Panc1 (cell line): ENCODE data around the gene MYBBP1A.

Experiments used
- POLR2AphosphoS5 ChIP-seq: IDR thresholded peaks from 2 replicates; pipeline ENCODE4 v1.6.1; 2012; ENCODE audit warnings: mild to moderate bottlenecking, low read depth, low read length, moderate library complexity
- TF ChIP-seq, protein P1 (sequence below): fragments of 450-650 bp; IDR thresholded peaks from 2 replicates; pipeline ENCODE4 v1.5.1; 2017; ENCODE audit warnings: mild to moderate bottlenecking

DNA sequence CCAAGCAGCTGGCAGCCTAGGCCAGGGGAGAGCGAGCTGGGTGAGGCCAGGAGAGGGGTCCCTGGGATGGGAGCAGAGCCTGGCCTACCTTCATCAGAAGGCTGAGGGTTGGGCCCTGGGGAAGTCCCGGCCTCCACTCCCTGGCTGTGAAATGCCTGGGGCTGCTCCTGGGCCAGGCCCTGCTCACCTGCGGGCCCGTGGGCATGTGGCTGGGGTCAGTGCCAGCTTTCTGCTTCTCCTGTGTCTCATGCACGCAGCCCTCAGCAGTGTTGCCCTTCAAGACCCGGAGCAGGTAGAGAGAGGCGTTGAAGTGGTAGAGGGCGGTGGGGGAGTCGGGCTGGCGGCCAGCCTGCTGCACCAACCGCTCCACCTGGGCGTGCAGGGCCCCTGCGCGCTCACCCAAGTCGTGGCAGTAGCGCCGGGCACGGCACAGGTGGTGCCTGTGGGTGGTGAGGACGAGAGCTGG, 12.4 kb downstream of the MYBBP1A start:
- TF ChIP-seq, protein P1, sequence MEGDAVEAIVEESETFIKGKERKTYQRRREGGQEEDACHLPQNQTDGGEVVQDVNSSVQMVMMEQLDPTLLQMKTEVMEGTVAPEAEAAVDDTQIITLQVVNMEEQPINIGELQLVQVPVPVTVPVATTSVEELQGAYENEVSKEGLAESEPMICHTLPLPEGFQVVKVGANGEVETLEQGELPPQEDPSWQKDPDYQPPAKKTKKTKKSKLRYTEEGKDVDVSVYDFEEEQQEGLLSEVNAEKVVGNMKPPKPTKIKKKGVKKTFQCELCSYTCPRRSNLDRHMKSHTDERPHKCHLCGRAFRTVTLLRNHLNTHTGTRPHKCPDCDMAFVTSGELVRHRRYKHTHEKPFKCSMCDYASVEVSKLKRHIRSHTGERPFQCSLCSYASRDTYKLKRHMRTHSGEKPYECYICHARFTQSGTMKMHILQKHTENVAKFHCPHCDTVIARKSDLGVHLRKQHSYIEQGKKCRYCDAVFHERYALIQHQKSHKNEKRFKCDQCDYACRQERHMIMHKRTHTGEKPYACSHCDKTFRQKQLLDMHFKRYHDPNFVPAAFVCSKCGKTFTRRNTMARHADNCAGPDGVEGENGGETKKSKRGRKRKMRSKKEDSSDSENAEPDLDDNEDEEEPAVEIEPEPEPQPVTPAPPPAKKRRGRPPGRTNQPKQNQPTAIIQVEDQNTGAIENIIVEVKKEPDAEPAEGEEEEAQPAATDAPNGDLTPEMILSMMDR, result no peak
- TF ChIP-seq POLR2AphosphoS5, result no peak
